Activated naive CD4-positive, alpha-beta T cell treated with Interleukin-2 at 50 U/mL for 16 hours (primary cell): ENCODE measurements around the gene CRLF1.

Experiments used
- DNase-seq: peaks from one replicate; pipeline ENCODE4 v3.0.0-alpha.2; 2020

CRLF1 gene

GRCh38 chr19:18636183-18636968 is 29.8 kb upstream of the CRLF1 start:
- peak; percentile 98 for DNase-seq

GRCh38 chr19:18635831-18636182 is 29.2 kb upstream of the CRLF1 start:
- no peak for DNase-seq

GRCh38 chr19:18634612-18635297 is 28.2 kb upstream of the CRLF1 start:
- no peak for DNase-seq

GRCh38 chr19:18633321-18633720 is 26.7 kb upstream of the CRLF1 start:
- no peak for DNase-seq

- no peak for DNase-seq
Observed at GRCh38 chr19:18629166-18630088, 22.8 kb upstream of the CRLF1 start.

GRCh38 chr19:18626906-18627305 is 20.3 kb upstream of the CRLF1 start:
- DNase-seq: no peak

- no peak for DNase-seq
Observed at GRCh38 chr19:18620902-18621301, 14.3 kb upstream of the CRLF1 start.

- DNase-seq: no peak
Observed at GRCh38 chr19:18620311-18620710, 13.7 kb upstream of the CRLF1 start.

- no peak for DNase-seq
Observed at GRCh38 chr19:18618236-18618635, 11.6 kb upstream of the CRLF1 start.

GRCh38 chr19:18617562-18617961 is 11.0 kb upstream of the CRLF1 start:
- no peak for DNase-seq

GRCh38 chr19:18616023-18616422 is 9.4 kb upstream of the CRLF1 start:
- DNase-seq: no peak

GRCh38 chr19:18613589-18614234 is 7.1 kb upstream of the CRLF1 start:
- no peak for DNase-seq

GRCh38 chr19:18612772-18613588 is 6.4 kb upstream of the CRLF1 start, which contains the start of gene TMEM59L:
Gene TMEM59L (plus strand): TSS chr19:18612870. CDS start chr19:18612959, 89 bp downstream.
- peak; percentile 58 for DNase-seq

- DNase-seq: no peak
Observed at GRCh38 chr19:18612051-18612771, 5.6 kb upstream of the CRLF1 start.

GRCh38 chr19:18611327-18612050 is 4.9 kb upstream of the CRLF1 start:
- DNase-seq: peak; percentile 25

GRCh38 chr19:18610556-18611326 is 4.1 kb upstream of the CRLF1 start:
- DNase-seq: no peak

- no peak for DNase-seq
Observed at GRCh38 chr19:18610245-18610555, 3.6 kb upstream of the CRLF1 start.

GRCh38 chr19:18609717-18610051 is 3.1 kb upstream of the CRLF1 start:
- no peak for DNase-seq

GRCh38 chr19:18608805-18609716 is 2.5 kb upstream of the CRLF1 start:
- DNase-seq: no peak
